Trophoblast cell (in vitro differentiated cells and primary cell): ENCODE data around the gene GALNT14.

Experiments
- DNase-seq, 2 donors: peaks; one replicate each; pipeline ENCODE4 v3.0.0-alpha.2; 2016
- H2AFZ ChIP-seq: 2 replicates; pipeline ENCODE4 v1.6.1; 2013; ENCODE audit warnings: low read length, moderate library complexity, mild to moderate bottlenecking; ENCODE audit not compliant: insufficient read depth, poor library complexity
- H2AK5ac ChIP-seq: 2 replicates; pipeline ENCODE4 v1.6.1; 2013; ENCODE audit warnings: mild to moderate bottlenecking, low read length
- H2BK120ac ChIP-seq: 2 replicates; pipeline ENCODE4 v1.6.1; 2013; ENCODE audit warnings: low read length, mild to moderate bottlenecking, moderate library complexity; ENCODE audit not compliant: insufficient read depth, poor library complexity
- H2BK12ac ChIP-seq: 2 replicates; pipeline ENCODE4 v1.6.1; 2013; ENCODE audit warnings: mild to moderate bottlenecking, low read length, moderate library complexity
- H2BK5ac ChIP-seq: 2 replicates; pipeline ENCODE4 v1.6.1; 2013; ENCODE audit warnings: low read length, low read depth, moderate library complexity, mild to moderate bottlenecking; ENCODE audit not compliant: poor library complexity
- H3K14ac ChIP-seq: 2 replicates; pipeline ENCODE4 v1.6.1; 2013; ENCODE audit warnings: mild to moderate bottlenecking, low read length
- H3K18ac ChIP-seq: 2 replicates; pipeline ENCODE4 v1.6.1; 2013; ENCODE audit warnings: mild to moderate bottlenecking, low read length
- H3K23ac ChIP-seq: 2 replicates; pipeline ENCODE4 v1.6.1; 2013; ENCODE audit warnings: low read length
- H3K27ac ChIP-seq: 2 replicates; pipeline ENCODE4 v1.5.1; 2013; ENCODE audit warnings: low read depth, mild to moderate bottlenecking, inconsistent platforms, low read length, moderate library complexity
- H3K27me3 ChIP-seq: 2 replicates; pipeline ENCODE4 v1.6.1; 2013; ENCODE audit warnings: inconsistent platforms, mild to moderate bottlenecking, low read length, moderate library complexity; ENCODE audit not compliant: insufficient read depth
- H3K36me3 ChIP-seq, 2 experiments: 1 replicate in 1 of 2; 2 replicates in 1 of 2; pipeline ENCODE4 v1.6.1; 2013; ENCODE audit warnings: low read length in 2 of 2, mild to moderate bottlenecking in 2 of 2, moderate library complexity in 1 of 2; ENCODE audit not compliant: insufficient read depth in 2 of 2, control insufficient read depth in 1 of 2
- H3K4ac ChIP-seq: 2 replicates; pipeline ENCODE4 v1.6.1; 2013; ENCODE audit warnings: low read depth, mild to moderate bottlenecking, low read length, moderate library complexity
- H3K4me1 ChIP-seq, 2 experiments: 1 replicate in 1 of 2; 2 replicates in 1 of 2; pipeline ENCODE4 v1.6.1; 2013; ENCODE audit warnings: low read length in 2 of 2, mild to moderate bottlenecking in 2 of 2, moderate library complexity in 1 of 2; ENCODE audit not compliant: insufficient read depth in 2 of 2, control insufficient read depth in 1 of 2
- H3K4me2 ChIP-seq: 2 replicates; pipeline ENCODE4 v1.6.1; 2013; ENCODE audit warnings: inconsistent platforms, mild to moderate bottlenecking, low read length, moderate library complexity
- H3K4me3 ChIP-seq: 2 replicates; pipeline ENCODE4 v1.5.1; 2013; ENCODE audit warnings: mild to moderate bottlenecking, low read depth, low read length, inconsistent platforms
- H3K79me1 ChIP-seq: one replicate; pipeline ENCODE4 v1.6.1; 2013; ENCODE audit warnings: low read length
- H3K79me2 ChIP-seq: 2 replicates; pipeline ENCODE4 v1.6.1; 2013; ENCODE audit warnings: low read length, mild to moderate bottlenecking; ENCODE audit not compliant: control insufficient read depth, insufficient read depth, poor library complexity
- H3K9ac ChIP-seq: 2 replicates; pipeline ENCODE4 v1.6.1; 2013; ENCODE audit warnings: mild to moderate bottlenecking, low read length
- H3K9me3 ChIP-seq: 2 replicates; pipeline ENCODE4 v1.6.1; 2013; ENCODE audit warnings: low read depth, mild to moderate bottlenecking, control low read depth, inconsistent platforms, low read length; ENCODE audit not compliant: insufficient read depth
- H4K12ac ChIP-seq: 2 replicates; pipeline ENCODE4 v1.6.1; 2013; ENCODE audit warnings: low read depth, mild to moderate bottlenecking, low read length, moderate library complexity
- H4K8ac ChIP-seq: 2 replicates; pipeline ENCODE4 v1.6.1; 2013; ENCODE audit warnings: low read depth, mild to moderate bottlenecking, low read length, moderate library complexity
- H4K91ac ChIP-seq: one replicate; pipeline ENCODE4 v1.6.1; 2013; ENCODE audit warnings: low read depth, mild to moderate bottlenecking, low read length, moderate library complexity
- WGBS: extraction: QIAGEN DNeasy Blood & Tissue Kit; methylation state at CpG from one replicate; pipeline ENCODE4 v1.1.7; 2013; ENCODE audit warnings: missing lambda C conversion rate; ENCODE audit not compliant: insufficient read length, insufficient coverage; ENCODE audit errors: extremely low coverage; 5-methylcytosine and 5-hydroxymethylcytosine counted together

GALNT14 gene

GRCh38 chr2:31070339-31071125 is 67.7 kb downstream of the GALNT14 start:
- H3K18ac ChIP-seq = no peak overlapping the region
- H3K4ac ChIP-seq = no peak overlapping the region
- no peak overlapping the region for H3K4me3 ChIP-seq
- DNase-seq = no peak
- no peak overlapping the region for H3K23ac ChIP-seq
- H3K14ac ChIP-seq = no peak overlapping the region
- H2BK120ac ChIP-seq = no peak overlapping the region
- no peaks in the 10 kb centered on the region for H3K79me1 ChIP-seq
- peaks cover 0 to 2% of the 10 kb centered on the region in 2 experiments for H3K4me1 ChIP-seq
- H2BK12ac ChIP-seq = no peak overlapping the region
- H3K36me3 ChIP-seq = no peaks in the 10 kb centered on the region
- H4K8ac ChIP-seq = no peak overlapping the region
- no peaks in the 10 kb centered on the region for H3K9me3 ChIP-seq
- H3K4me2 ChIP-seq = no peak overlapping the region
- H3K27ac ChIP-seq = no peak overlapping the region
- H3K9ac ChIP-seq = no peak overlapping the region
- no peak overlapping the region for H2AK5ac ChIP-seq
- no CpG with 5 or more reads among the region's 8 CpGs for WGBS
- H2AFZ ChIP-seq = no peak overlapping the region
- H3K27me3 ChIP-seq = no peaks in the 10 kb centered on the region
- H4K91ac ChIP-seq = no peak overlapping the region
- H3K79me2 ChIP-seq = no peaks in the 10 kb centered on the region
- no peak overlapping the region for H4K12ac ChIP-seq
- H2BK5ac ChIP-seq = no peak overlapping the region

DNA sequence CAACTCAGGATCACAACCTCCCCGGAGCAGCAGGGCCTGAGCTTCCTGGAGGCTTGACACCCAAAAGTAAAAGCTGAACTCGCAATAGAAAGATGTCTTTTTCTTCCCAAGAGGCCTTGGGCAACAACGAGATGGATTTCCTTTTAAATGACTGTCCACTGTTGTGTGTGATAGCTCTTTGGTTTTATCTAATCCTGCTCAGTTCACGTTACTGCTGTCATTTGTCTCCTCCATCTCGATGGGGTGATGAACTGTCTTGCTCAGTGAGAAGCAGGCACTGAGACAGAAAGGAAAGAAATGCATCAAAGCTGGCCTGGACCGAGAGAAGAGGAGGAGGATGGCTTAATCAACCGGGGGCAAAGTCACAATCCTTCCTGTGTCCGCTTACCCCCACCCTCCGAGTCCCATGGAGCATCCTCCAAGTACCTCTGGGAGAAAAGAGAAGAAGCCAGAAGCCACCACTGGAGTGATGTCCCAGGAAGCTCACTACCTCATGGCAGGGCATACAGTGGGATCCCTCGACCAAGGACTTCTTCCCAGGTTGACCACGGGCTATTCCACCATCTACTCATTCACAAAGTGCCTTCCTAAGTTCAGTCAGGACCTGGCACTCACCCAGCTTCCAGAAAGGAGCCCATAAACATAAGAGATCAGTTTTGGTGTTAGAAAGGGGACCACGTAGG is 68.5 kb downstream of the GALNT14 start:
- no peak overlapping the region for H2BK5ac ChIP-seq
- H3K4me3 ChIP-seq = no peak overlapping the region
- no peaks in the 10 kb centered on the region for H3K79me1 ChIP-seq
- peaks cover 0 to 2% of the 10 kb centered on the region in 2 experiments for H3K4me1 ChIP-seq
- H3K4ac ChIP-seq = no peak overlapping the region
- H4K12ac ChIP-seq = no peak overlapping the region
- no peaks in the 10 kb centered on the region for H3K27me3 ChIP-seq
- H3K36me3 ChIP-seq = no peaks in the 10 kb centered on the region
- no peaks in the 10 kb centered on the region for H3K9me3 ChIP-seq
- no peak overlapping the region for H3K23ac ChIP-seq
- no CpG with 5 or more reads among the region's 12 CpGs for WGBS
- no peak overlapping the region for H3K9ac ChIP-seq
- H2BK12ac ChIP-seq = no peak overlapping the region
- no peak overlapping the region for H2BK120ac ChIP-seq
- H2AK5ac ChIP-seq = no peak overlapping the region
- H3K79me2 ChIP-seq = no peaks in the 10 kb centered on the region
- no peak overlapping the region for H3K27ac ChIP-seq
- H2AFZ ChIP-seq = no peak overlapping the region
- no peak overlapping the region for H3K4me2 ChIP-seq
- H3K14ac ChIP-seq = no peak overlapping the region
- no peak overlapping the region for H4K91ac ChIP-seq
- no peak overlapping the region for H3K18ac ChIP-seq
- DNase-seq = no peak
- H4K8ac ChIP-seq = no peak overlapping the region

DNA sequence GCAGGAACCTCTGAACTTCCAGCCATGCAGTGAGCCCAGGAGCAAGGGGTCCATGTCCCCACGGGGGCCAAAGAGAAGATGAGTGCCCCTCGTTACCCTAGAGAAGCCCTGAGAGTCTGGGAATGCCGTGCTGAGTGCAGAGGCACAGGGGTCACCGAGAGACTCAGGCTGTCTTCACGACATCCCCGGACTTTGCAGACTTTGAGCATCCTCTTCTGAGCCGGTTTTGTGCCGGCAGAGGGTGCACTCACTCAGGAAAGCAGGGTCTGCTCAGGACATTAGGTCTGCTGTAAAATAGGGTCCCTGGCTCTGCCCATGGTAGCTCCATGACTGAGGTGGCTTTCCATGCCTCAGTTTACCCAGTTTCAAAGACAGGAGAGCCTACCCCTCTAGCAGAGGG is 71.0 kb downstream of the GALNT14 start:
- H2BK5ac ChIP-seq = no peak overlapping the region
- H3K27me3 ChIP-seq = no peaks in the 10 kb centered on the region
- no peaks in the 10 kb centered on the region for H3K79me2 ChIP-seq
- no peak overlapping the region for H2AK5ac ChIP-seq
- H3K4ac ChIP-seq = no peak overlapping the region
- H3K23ac ChIP-seq = no peak overlapping the region
- peak in 1 of 2 donors; percentile 15 for DNase-seq
- no peaks in the 10 kb centered on the region for H3K9me3 ChIP-seq
- H4K91ac ChIP-seq = no peak overlapping the region
- no peak overlapping the region for H4K12ac ChIP-seq
- no peak overlapping the region for H4K8ac ChIP-seq
- no peaks in the 10 kb centered on the region for H3K79me1 ChIP-seq
- peaks cover 0 to 2% of the 10 kb centered on the region in 2 experiments for H3K4me1 ChIP-seq
- H3K18ac ChIP-seq = no peak overlapping the region
- WGBS = no CpG with 5 or more reads among the region's 8 CpGs
- no peak overlapping the region for H2BK12ac ChIP-seq
- no peak overlapping the region for H3K4me2 ChIP-seq
- H3K27ac ChIP-seq = no peak overlapping the region
- H2AFZ ChIP-seq = no peak overlapping the region
- H3K14ac ChIP-seq = no peak overlapping the region
- no peaks in the 10 kb centered on the region for H3K36me3 ChIP-seq
- no peak overlapping the region for H3K9ac ChIP-seq
- H2BK120ac ChIP-seq = no peak overlapping the region
- no peak overlapping the region for H3K4me3 ChIP-seq

DNA sequence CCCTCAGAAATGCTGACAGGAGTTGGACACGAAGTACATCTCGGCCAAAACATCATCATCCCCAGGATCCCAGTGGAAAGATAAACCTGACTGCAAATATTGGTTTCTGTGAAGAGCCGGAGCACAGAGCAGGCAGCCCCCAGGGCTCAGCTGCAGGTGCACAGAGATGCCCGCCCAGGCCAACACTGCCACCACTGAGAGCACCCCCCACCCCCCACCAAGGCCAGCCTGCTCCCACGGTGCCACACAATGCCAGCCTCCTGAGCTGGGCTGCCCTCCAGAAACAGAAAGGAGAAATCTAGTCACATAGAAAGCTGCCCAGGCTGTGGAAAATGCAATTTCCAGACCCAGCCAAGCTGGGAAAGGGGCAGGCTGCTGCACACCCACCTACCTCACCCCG is 71.7 kb downstream of the GALNT14 start:
- no peak overlapping the region for H3K4me3 ChIP-seq
- no peak overlapping the region for H3K18ac ChIP-seq
- no peak overlapping the region for H2AK5ac ChIP-seq
- H2BK120ac ChIP-seq = no peak overlapping the region
- H2BK5ac ChIP-seq = no peak overlapping the region
- no peaks in the 10 kb centered on the region for H3K79me1 ChIP-seq
- no peak overlapping the region for H4K8ac ChIP-seq
- H4K12ac ChIP-seq = no peak overlapping the region
- H3K27ac ChIP-seq = no peak overlapping the region
- H3K4me2 ChIP-seq = no peak overlapping the region
- no peaks in the 10 kb centered on the region for H3K79me2 ChIP-seq
- DNase-seq = no peak
- H3K36me3 ChIP-seq = no peaks in the 10 kb centered on the region
- H3K14ac ChIP-seq = no peak overlapping the region
- peaks cover 0 to 2% of the 10 kb centered on the region in 2 experiments for H3K4me1 ChIP-seq
- no peak overlapping the region for H3K9ac ChIP-seq
- no peaks in the 10 kb centered on the region for H3K9me3 ChIP-seq
- no CpG with 5 or more reads among the region's 6 CpGs for WGBS
- no peak overlapping the region for H4K91ac ChIP-seq
- H3K27me3 ChIP-seq = no peaks in the 10 kb centered on the region
- no peak overlapping the region for H2AFZ ChIP-seq
- no peak overlapping the region for H3K4ac ChIP-seq
- no peak overlapping the region for H3K23ac ChIP-seq
- no peak overlapping the region for H2BK12ac ChIP-seq
